Measurements from ENCODE around the gene C4BPB. TPM values are rescaled to one million over a fixed set of nuclear protein-coding genes. Genes with fewer than 3 reads are reported as not detected.

Gene C4BPB
- total RNA-seq, 1 donor: not detected

- no peak overlapping the region for H3K4me3 ChIP-seq (ENCODE audit: low read depth, low read length)
- TF ChIP-seq, protein P1, sequence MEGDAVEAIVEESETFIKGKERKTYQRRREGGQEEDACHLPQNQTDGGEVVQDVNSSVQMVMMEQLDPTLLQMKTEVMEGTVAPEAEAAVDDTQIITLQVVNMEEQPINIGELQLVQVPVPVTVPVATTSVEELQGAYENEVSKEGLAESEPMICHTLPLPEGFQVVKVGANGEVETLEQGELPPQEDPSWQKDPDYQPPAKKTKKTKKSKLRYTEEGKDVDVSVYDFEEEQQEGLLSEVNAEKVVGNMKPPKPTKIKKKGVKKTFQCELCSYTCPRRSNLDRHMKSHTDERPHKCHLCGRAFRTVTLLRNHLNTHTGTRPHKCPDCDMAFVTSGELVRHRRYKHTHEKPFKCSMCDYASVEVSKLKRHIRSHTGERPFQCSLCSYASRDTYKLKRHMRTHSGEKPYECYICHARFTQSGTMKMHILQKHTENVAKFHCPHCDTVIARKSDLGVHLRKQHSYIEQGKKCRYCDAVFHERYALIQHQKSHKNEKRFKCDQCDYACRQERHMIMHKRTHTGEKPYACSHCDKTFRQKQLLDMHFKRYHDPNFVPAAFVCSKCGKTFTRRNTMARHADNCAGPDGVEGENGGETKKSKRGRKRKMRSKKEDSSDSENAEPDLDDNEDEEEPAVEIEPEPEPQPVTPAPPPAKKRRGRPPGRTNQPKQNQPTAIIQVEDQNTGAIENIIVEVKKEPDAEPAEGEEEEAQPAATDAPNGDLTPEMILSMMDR (IDR thresholded peaks at IDR 0.05; ENCODE audit: insufficient read depth, low read depth, low read length): no peak
These were observed 24.1 kb downstream of the C4BPB start for GRCh38 chr1:207112616-207113296.

GRCh38 chr1:207115269-207115668, 26.6 kb downstream of the C4BPB start:
- no peak overlapping the region for H3K4me3 ChIP-seq (ENCODE audit: low read depth, low read length)
- TF ChIP-seq, protein P1 (IDR thresholded peaks at IDR 0.05; ENCODE audit: insufficient read depth, low read depth, low read length): no peak
- peak; percentile 52 for DNase-seq (ENCODE audit: low read depth)

More at GRCh38 chr1:207112616-207113296, 24.1 kb downstream of the C4BPB start:
- DNase-seq (ENCODE audit: low read depth): no peak

DNA sequence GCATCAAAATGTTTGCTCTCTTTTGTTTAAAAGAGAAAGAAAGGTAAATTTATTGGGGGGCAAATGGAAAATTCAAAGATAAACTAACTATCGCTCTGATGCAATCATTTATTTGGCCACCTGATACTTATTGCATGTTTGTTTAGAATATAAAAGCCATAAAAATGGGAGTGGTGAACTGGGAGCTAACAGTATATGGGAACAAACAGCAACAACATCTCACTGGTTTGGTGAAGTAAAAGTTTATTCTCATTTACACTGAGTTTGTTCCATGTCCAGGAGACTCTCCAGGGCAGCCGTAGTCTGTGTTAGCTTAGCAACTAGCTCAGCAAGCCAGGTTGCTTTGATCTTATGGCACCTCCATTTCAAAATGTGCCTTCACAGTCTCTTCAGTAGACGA, 35.7 kb downstream of the C4BPB start:
- no peak for DNase-seq (ENCODE audit: low read depth)
- no peak overlapping the region for H3K4me3 ChIP-seq (ENCODE audit: low read depth, low read length)
- TF ChIP-seq, protein P1 (IDR thresholded peaks at IDR 0.05; ENCODE audit: insufficient read depth, low read depth, low read length): no peak

DNA sequence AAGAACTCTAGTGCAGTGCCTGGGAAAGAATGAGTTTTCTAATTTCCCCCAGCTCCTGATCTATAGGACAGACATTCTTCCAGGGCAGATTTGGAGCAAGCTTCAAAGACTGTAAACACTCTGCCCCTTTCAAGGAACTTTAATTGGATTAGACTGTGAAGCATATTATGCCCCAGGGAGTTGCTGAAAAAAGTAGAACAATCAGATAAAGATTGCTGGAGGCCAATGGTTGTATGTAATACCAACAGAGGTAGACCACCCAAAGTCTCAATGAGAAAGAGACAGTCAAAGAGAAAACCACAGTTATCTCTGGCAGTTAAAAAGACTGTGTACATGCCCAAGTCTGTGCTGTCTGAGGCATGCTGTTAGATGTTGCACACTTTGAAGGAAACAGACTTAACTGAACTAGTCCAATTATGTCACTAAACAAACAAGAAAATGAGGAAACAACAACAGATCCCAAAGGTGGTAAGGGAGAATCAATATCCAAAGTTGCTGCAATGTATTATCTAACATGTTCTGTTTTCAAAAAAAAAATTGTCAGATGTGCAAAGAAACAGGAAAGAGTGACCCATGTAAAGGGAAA, 39.8 kb downstream of the C4BPB start:
- no peak overlapping the region for H3K4me3 ChIP-seq (ENCODE audit: low read depth, low read length)
- no peak for DNase-seq (ENCODE audit: low read depth)
- TF ChIP-seq, protein P1 (IDR thresholded peaks at IDR 0.05; ENCODE audit: insufficient read depth, low read depth, low read length): no peak

DNA sequence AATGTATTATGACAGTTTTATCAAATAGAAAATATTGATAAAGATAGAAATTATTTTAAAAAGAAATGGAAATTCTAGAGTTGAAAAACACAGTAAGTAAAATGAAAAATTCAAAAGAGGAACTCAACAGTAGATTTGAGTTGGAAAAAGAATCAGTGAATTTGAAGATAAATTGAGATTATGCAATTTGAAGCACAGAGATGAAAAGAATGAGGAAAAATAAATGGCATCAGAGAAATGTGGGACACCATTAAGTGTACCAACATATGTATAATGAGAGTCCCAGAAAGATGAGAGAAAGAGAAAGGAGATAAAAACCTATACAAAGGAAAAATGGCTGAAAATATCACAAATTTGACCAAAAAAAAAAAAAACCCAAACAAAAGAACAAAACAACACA, 40.4 kb downstream of the C4BPB start:
- TF ChIP-seq, protein P1 (IDR thresholded peaks at IDR 0.05; ENCODE audit: insufficient read depth, low read depth, low read length): no peak
- no peak for DNase-seq (ENCODE audit: low read depth)
- H3K4me3 ChIP-seq (ENCODE audit: low read depth, low read length): no peak overlapping the region

- no peak for DNase-seq (ENCODE audit: low read depth)
These were observed 41.8 kb downstream of the C4BPB start for GRCh38 chr1:207130252-207131036.

More at GRCh38 chr1:207130252-207131036, 41.8 kb downstream of the C4BPB start:
- no peak overlapping the region for H3K4me3 ChIP-seq (ENCODE audit: low read depth, low read length)
- TF ChIP-seq, protein P1 (IDR thresholded peaks at IDR 0.05; ENCODE audit: insufficient read depth, low read depth, low read length): no peak
